Heart left ventricle (tissue), 13 donors: ENCODE measurements around the gene SNX20.

Experiments
- CTCF ChIP-seq, 12 donors: fragments of 200-600 bp; sonication (generic) in 4 of 12; IDR thresholded peaks; one replicate each; pipeline versions ENCODE4 v1.5.0 to v1.8.0; 2018 to 2022; ENCODE audit warnings: antibody characterized with exemption in 12 of 12, mild to moderate bottlenecking in 5 of 12
- POLR2A ChIP-seq, 2 donors: fragments of 450-650 bp; IDR thresholded peaks; one replicate each; pipeline ENCODE4 v1.6.1; 2017; ENCODE audit warnings: antibody characterized with exemption in 2 of 2, mild to moderate bottlenecking in 2 of 2, moderate library complexity in 2 of 2
- donor health status: ischemic (EF 13 %, LVEDD 7.1; RV severe dilation, severe dysfunction).
- donor health status: DM: no; HTN: yes; CAD: no.
- donor health status: DM: no; HTN: no; CAD: no.
- donor health status: ischemic (EF 25% LVEDD 6.9; RV normal size, moderate dysfunction).
- donor health status: ischemic (EF 25% LVEDD 5.7; RV mildly dilated, moderate dysfunction).
- donor health status: ischemic (EF 35%, LVEDD 5.7; RV mildly dilated, moderate dysfunction).
- donor health status: nonischemic (EF 11% LVEDD 7.7; RV severe dilation, severe dysfunction).
- donor health status: DM: yes; HTN: yes; CAD: no.
- donor health status: PGD.
- donor health status: ischemic (EF 29% LVEDD 5.4; RV normal size, mild dysfunction).
- donor health status: nonischemic (EF 23%, LVEDD 6.1; RV moderate dilation, normal function).

GRCh38 chr16:50640391-50640790 lies 40.7 kb downstream of the SNX20 start:
- no peak for TF ChIP-seq CTCF (IDR thresholded peaks at IDR 0.05)
- no peak for TF ChIP-seq POLR2A (IDR thresholded peaks at IDR 0.05)
